ENCODE measurements around the gene UPK1B. TPM values are rescaled to one million over a fixed set of nuclear protein-coding genes. Genes with fewer than 3 reads are reported as not detected.

Gene UPK1B
- total RNA-seq, 1 donor from 2014 or later: 0.98 TPM

GRCh38 chr3:119170821-119171220, 2.6 kb upstream of the UPK1B start:
- no peak for DNase-seq (ENCODE audit: low spot score)
- no peak for ATAC-seq
- intact Hi-C loops (cut with DNase I): no loop called here

DNA sequence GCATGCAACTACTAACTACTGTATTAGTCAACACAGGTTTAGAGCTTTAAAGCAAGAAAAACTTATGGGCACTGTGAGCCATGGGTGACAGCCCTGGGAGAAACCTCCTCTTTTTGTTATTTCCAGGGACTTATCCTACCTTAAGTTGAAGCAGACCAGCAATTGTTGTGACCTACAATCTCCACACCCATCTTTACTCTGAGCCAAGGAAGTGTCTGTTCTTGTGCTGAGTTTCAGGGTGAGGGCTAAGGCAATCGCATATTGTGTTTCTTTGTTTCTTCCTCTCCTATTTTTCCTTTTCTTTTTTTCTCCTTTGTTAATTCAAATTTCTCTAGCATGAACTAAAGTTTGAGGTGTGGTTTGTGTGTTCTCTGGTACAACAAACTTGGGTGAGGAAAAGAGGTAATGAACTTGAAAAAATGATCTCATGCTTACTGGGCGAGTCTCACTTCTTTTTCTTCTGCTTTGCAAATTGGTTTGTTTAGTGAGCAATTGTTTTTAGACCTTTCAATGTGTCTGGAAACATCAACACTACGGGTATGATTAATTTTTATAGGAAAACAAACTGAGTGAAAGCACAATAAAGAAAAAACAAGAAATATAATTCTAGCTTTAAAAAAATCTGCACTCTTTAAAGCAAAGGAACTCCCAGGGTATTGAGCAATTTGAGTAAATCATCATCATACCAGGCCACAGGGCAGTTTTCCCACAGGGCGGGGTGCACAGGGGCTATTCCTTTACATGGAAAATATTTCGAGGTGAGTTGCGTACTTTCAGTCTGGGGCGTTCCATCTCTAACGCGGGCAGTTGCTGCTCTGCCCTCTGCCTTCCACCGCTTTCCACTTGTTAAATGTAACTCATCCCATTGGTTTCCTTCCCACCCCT, 2.7 kb downstream of the UPK1B start:
- peak; percentile 92 for ATAC-seq
- peak; percentile 69 for DNase-seq (ENCODE audit: low spot score)

GRCh38 chr3:119176778-119177177, 3.4 kb downstream of the UPK1B start:
- ATAC-seq (no peak), DNase-seq (ENCODE audit: low spot score) (no peak)
- intact Hi-C loops (cut with DNase I): no loop called here

More for the DNA sequence above, 2.7 kb downstream of the UPK1B start:
- intact Hi-C loops (cut with DNase I): no loop called here

GRCh38 chr3:119177321-119177720, 3.9 kb downstream of the UPK1B start:
- DNase-seq (ENCODE audit: low spot score) (no peak), ATAC-seq (no peak)
- intact Hi-C loops (cut with DNase I): no loop called here

- ATAC-seq: no peak
- intact Hi-C loops (cut with DNase I): no loop called here
- no peak for DNase-seq (ENCODE audit: low spot score)
Observed at GRCh38 chr3:119181765-119182164, 8.4 kb downstream of the UPK1B start.

DNA sequence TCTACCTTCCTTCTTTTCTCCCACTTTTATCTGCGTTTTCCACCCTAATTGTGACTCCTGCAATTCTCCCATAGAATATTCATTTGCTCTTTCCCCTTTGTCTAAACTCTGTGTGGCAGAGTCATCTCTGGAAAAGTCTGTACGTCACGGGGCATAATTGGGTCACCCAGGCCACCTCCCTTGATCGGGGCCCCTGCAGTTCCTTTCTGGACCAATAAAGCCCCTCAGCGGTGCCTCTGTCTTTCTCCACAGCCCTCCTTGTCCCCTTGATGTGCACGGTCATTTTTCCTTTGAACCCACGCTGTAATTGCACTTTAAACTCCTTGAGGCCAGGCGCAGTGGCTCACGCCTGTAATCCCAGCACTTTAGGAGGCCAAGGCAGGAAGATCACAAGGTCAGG, 10.7 kb downstream of the UPK1B start:
- no peak for DNase-seq (ENCODE audit: low spot score)
- intact Hi-C loops (cut with DNase I): no loop called here
- ATAC-seq: no peak

DNA sequence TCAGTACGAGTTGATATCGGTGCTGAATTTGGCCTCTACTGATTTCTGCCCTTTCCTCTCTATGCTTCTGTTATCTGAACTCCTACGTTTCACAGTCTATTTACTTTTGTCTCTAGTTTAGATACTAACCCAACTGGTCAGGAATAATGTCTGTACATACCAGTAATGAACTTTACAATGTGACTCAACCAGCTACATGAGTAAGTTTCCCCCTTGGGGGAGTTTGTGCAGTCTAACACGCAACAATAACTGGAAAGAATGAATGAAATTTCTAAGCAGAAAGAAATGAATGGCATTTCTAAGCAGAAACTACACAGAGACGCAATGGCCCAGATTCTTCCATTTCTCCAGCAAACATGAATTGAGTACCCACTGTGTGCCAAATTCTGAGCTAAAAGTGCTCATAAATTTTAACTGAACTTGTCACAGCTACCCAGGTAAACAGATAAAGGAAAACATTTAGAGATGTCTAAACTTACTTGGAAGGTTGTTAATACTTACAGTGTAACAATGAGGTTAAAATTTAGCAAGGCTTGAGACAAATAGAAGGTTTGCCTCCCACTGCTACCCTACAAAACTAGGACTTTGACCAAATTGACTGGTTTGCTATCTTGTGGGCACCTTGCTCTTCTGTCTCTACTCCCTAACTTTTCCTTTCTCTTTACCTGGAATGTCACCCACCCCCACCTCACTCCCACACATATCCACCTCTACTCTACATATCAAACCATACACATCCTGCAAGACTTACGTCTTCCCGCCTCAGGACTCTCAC, 11.6 kb downstream of the UPK1B start:
- DNase-seq (ENCODE audit: low spot score): no peak
- no peak for ATAC-seq
- intact Hi-C loops (cut with DNase I): no loop called here

DNA sequence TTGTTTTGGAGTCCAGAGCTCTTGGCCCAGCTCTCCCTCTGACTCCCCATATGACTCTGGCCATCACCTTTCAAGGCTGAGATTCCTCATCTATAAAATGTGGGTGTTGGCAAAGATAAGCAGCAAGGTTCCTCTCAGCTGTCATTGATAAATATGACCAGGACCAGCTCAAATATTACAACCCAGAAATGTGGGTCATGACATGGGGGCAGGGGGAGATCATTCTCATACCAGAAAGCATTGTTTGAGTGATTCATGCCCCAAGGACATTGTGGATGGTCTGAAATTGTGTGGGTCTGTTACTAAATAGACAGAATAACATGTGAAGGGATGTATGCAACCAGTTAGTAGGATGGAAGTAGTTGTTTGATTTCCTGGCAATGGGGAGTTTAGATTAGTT, 13.9 kb downstream of the UPK1B start:
- intact Hi-C loops (cut with DNase I): no loop called here
- no peak for ATAC-seq

GRCh38 chr3:119191800-119192199, 18.4 kb downstream of the UPK1B start:
- DNase-seq (ENCODE audit: low spot score): no peak
- intact Hi-C loops (cut with DNase I): no loop called here
- ATAC-seq: no peak

More for the DNA sequence above, 13.9 kb downstream of the UPK1B start:
- no peak for DNase-seq (ENCODE audit: low spot score)

GRCh38 chr3:119194237-119195150, 21.1 kb downstream of the UPK1B start:
- DNase-seq (ENCODE audit: low spot score) (no peak), ATAC-seq (no peak)

DNA sequence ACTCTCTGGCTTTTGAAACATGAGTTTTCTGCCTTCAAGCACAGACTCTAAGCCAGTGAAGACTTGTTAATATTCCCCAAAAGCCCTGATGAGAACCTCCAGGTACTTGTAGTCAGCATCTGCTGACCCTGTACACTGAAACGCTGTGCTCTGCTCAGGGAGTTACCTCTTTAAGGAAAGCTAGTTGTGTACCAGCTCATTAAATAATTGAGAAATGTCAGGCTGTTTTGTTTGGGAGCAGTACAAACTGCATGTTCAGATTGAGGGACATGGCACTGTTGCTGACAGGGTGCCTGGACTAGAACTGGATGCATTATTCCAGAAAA, 21.7 kb downstream of the UPK1B start:
- no peak for DNase-seq (ENCODE audit: low spot score)
- no peak for ATAC-seq

More at GRCh38 chr3:119194237-119195150, 21.1 kb downstream of the UPK1B start:
- intact Hi-C loops (cut with DNase I): no loop called here

DNA sequence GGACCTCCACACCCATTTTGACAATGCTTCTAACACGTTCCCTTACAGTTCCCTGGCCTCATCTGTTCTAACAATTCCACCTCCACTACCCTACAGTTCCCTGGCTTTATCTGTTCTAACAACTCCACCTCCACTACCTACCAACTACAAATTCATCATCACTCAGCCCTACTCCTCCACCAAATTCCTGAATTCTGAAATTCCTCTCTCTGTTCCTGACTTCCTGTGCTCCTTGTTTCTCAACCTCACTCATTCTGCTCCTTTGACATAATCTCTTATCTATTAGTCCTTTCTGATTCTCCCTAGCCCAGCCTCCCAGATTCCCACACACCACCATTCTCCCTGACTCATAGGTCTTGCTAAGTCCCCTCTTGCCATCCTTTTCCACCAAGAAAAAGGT, 22.5 kb downstream of the UPK1B start:
- intact Hi-C loops (cut with DNase I): no loop called here
- ATAC-seq (no peak), DNase-seq (ENCODE audit: low spot score) (no peak)

More for the DNA sequence above, 21.7 kb downstream of the UPK1B start:
- intact Hi-C loops (cut with DNase I): no loop called here

GRCh38 chr3:119205209-119205608, 31.8 kb downstream of the UPK1B start:
- intact Hi-C loops (cut with DNase I): no loop called here
- ATAC-seq (peak; percentile 71), DNase-seq (ENCODE audit: low spot score) (no peak)

DNA sequence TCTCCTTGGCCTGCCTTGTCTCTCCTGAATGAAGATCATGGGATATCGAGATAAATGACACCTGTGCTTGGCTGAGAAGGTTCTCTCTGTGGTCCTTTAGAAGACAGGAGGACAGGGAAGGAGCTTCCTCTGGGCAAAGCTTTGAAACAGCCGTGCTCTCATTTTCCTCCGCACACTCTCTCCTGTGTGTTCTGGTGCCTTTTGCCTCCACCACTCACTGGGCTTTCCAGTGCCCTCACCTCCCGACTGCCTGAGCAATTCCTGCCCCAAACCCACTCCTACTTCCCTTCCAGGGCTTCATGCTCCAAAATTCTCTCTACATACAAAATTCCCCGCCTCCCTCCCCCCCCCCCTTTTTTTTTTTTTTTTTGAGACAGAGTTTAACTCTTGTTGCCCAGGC, 32.3 kb downstream of the UPK1B start:
- intact Hi-C loops (cut with DNase I): no loop called here
- ATAC-seq (peak; percentile 20), DNase-seq (ENCODE audit: low spot score) (no peak)

- intact Hi-C loops (cut with DNase I): no loop called here
- DNase-seq (ENCODE audit: low spot score) (no peak), ATAC-seq (peak; percentile 62)
Observed at GRCh38 chr3:119206611-119207511, 33.5 kb downstream of the UPK1B start.

DNA sequence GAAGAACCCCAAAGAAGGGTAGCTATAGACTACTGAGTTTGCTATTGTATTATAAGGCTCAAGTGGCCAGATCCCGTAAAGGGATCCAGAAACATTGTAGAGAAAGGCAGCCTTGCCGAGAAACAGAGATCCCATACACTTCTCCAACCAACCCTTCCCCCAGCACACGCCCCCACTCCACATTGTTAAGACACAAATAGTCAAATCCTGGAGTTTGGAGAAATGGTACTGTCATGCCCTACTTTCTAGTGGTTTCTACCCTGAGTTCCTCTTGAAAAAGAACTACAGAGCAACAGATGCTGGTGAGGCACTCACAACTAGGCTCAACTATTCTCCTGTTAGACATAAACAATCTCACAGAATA, 34.1 kb downstream of the UPK1B start:
- DNase-seq (ENCODE audit: low spot score): no peak
- intact Hi-C loops (cut with DNase I): no loop called here
- no peak for ATAC-seq

GRCh38 chr3:119211193-119211592, 37.8 kb downstream of the UPK1B start:
- intact Hi-C loops (cut with DNase I): no loop called here
- DNase-seq (ENCODE audit: low spot score) (no peak), ATAC-seq (no peak)

DNA sequence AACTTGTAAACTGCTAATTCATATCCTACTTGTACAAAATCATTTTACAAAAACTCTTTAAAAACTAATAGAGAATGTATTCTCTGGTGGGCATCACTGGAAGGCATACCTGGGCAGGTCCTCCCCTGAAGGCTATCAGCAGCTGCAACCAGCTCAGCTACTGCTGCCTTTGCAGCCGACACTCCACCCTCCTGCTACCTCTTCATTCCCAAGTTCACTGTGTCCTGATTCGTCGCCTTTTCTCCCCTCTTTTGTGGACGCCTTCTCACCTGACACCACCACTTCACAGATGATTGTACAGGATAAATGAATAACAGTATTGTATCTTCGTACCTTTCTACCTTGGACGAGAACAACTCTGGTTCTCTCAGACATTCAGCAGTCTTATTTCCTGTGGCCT, 38.4 kb downstream of the UPK1B start:
- ATAC-seq: no peak
- DNase-seq (ENCODE audit: low spot score): no peak

More for the DNA sequence above, 38.4 kb downstream of the UPK1B start:
- intact Hi-C loops (cut with DNase I): no loop called here

Data from sciatic nerve (tissue), 2 donors.